ENCODE data around the gene DPP7. TPM values are rescaled to one million over a fixed set of nuclear protein-coding genes. Genes with fewer than 3 reads are reported as not detected.

DPP7 gene
- total and polyA plus RNA-seq, 9 of the 15 experiments (the other 6 are each of a cell fraction or from before 2014, with no cell fraction given) = 0.99 to 365 (median 132) TPM

- Histone ChIP-seq H3K9me1 (ENCODE audit: control insufficient read depth, insufficient read depth, low read length) (no peaks in the 10 kb centered on the region), H3K4me1 (replicated peaks in 1 of 2; ENCODE audit: control insufficient read depth in 2 of 2, insufficient read depth in 2 of 2, low read length in 2 of 2) (peaks cover 0 to 52% of the 10 kb centered on the region in 2 experiments; a peak in 2 of 5 replicates), H4K20me1 (replicated peaks; ENCODE audit: control insufficient read depth, insufficient read depth, low read length) (peaks cover 24% of the 10 kb centered on the region), H3K9me3 (replicated peaks; ENCODE audit: control insufficient read depth, insufficient read depth, low read depth, low read length) (no peaks in the 10 kb centered on the region), H3K27me3 (ENCODE audit: control insufficient read depth in 2 of 2, insufficient read depth in 2 of 2, low read length in 2 of 2) (peaks cover 43 to 83% of the 10 kb centered on the region in 2 experiments; a peak in 4 of 5 replicates), H3K9ac (ENCODE audit: insufficient read depth in 1 of 2, low read depth in 2 of 2, low read length in 2 of 2) (no peak within 1 kb of the TSS), H3K4me3 (no peak within 1 kb of the TSS), H2AFZ (ENCODE audit: low read depth, low read length) (no peak within 1 kb of the TSS), H3K36me3 (ENCODE audit: control insufficient read depth, insufficient read depth, low read length) (no peaks in the 10 kb centered on the region), H3K4me2 (ENCODE audit: insufficient read depth, low read length) (no peak within 1 kb of the TSS), H3K79me2 (ENCODE audit: control insufficient read depth, insufficient read depth, low read length) (no peaks in the 10 kb centered on the region), H3K27ac (ENCODE audit: extremely low read depth, low read depth, low read length) (no peak within 1 kb of the TSS)
- FAIRE-seq = no peak
- no TSS peak for BruUV-seq (replicated peaks)
- intact Hi-C loops (cut with micrococcal nuclease) (no loop called here), in situ Hi-C loops (cut with MboI) (no loop called here)
- peak; percentile 65 to 84 (median 74) for DNase-seq (ENCODE audit: extremely low read depth in 1 of 4, low spot score in 3 of 4)
- WGBS (ENCODE audit: insufficient coverage, low coverage, missing lambda C conversion rate) = 13% methylated on average over 58 of the region's 104 CpGs
- ATAC-seq = peak; percentile 84
- ChIA-PET CTCF (ENCODE audit: low intra/inter-chr PET ratio) (no interaction called here), POLR2A (interaction anchor here (0.8 to 2.5 kb wide), 4 partner anchors 9 to 85 kb away, joined by 3 to 22 read pairs (median 6); partner anchors contain the start of gene ENTPD2)
- peak; percentile 99 for TF ChIP-seq REST (IDR thresholded peaks at IDR 0.05; ENCODE audit: borderline replicate concordance)
- TF ChIP-seq REST (CRISPR knock-in tag; IDR thresholded peaks at IDR 0.05; ENCODE audit: low read depth) = peak; percentile 99
- no peak for TF ChIP-seq GTF2A2 (tag; IDR thresholded peaks at IDR 0.05)
- TF ChIP-seq JUND (IDR thresholded peaks at IDR 0.05; ENCODE audit: borderline replicate concordance, low read depth, low read length) = no peak
- no peak for TF ChIP-seq JUND (tag; IDR thresholded peaks at IDR 0.05; ENCODE audit: borderline replicate concordance, low read depth, low read length)
- TF ChIP-seq SMAD1 (IDR thresholded peaks at IDR 0.05; ENCODE audit: low read depth, low read length, partially characterized antibody) = no peak
- TF ChIP-seq GTF2E2 (tag; IDR thresholded peaks at IDR 0.05) = no peak
- no peak for TF ChIP-seq SRSF1 (IDR thresholded peaks at IDR 0.05; ENCODE audit: low read depth, low read length)
- peak in 1 of 2 experiments; percentile 56 for TF ChIP-seq E2F6 (IDR thresholded peaks at IDR 0.05; ENCODE audit: borderline replicate concordance in 1 of 2, extremely low read depth in 1 of 2, insufficient read depth in 1 of 2, insufficient read length in 1 of 2, low read depth in 1 of 2, low read length in 1 of 2, poor library complexity in 1 of 2, severe bottlenecking in 1 of 2)
- TF ChIP-seq NFATC3 (IDR thresholded peaks at IDR 0.05) = no peak
- TF ChIP-seq GATAD2B (IDR thresholded peaks at IDR 0.05; ENCODE audit: borderline replicate concordance) = peak; percentile 76
- no peak for TF ChIP-seq ZNF324 (CRISPR knock-in tag; IDR thresholded peaks at IDR 0.05)
These were observed 24.4 kb upstream of the DPP7 start, which contains the start of gene GRIN1 for GRCh38 chr9:137138722-137139467. GRIN1 (plus strand) TSS chr9:137139154; CDS start chr9:137139487, 333 bp downstream.

All from K562 (cell line).